Neural progenitor cell (in vitro differentiated cells): ENCODE results near the gene GPR143. TPM values are rescaled to one million over a fixed set of nuclear protein-coding genes. Genes with fewer than 3 reads are reported as not detected.
A peak's percentile ranks its signal among the peaks of the same experiment; 100 is the strongest.
"Not testable (repeated sequence)": the region's sequence is repeated elsewhere in the genome, so short reads cannot be mapped to it uniquely, and the experiment has no call there.

Experiments
- DNase-seq: peaks from one replicate; pipeline ENCODE4 v3.0.0-alpha.2; 2016; ENCODE audit warnings: low spot score
- H2AFZ ChIP-seq: fragments of 200-600 bp; sonication (generic); replicated peaks from 2 replicates; pipeline ENCODE4 v1.6.1; 2016; ENCODE audit warnings: antibody characterized with exemption
- H3F3A ChIP-seq: fragments of 200-600 bp; sonication (generic); 2 replicates; pipeline ENCODE4 v1.6.1; 2016; ENCODE audit warnings: antibody characterized with exemption, low read depth
- H3K27ac ChIP-seq: fragments of 200-600 bp; sonication (generic); 2 replicates; pipeline ENCODE4 v1.5.1; 2016; ENCODE audit warnings: mild to moderate bottlenecking
- H3K27me3 ChIP-seq: fragments of 200-600 bp; sonication (generic); 2 replicates; pipeline ENCODE4 v1.6.1; 2016; ENCODE audit warnings: mild to moderate bottlenecking, moderate library complexity
- H3K36me3 ChIP-seq: fragments of 200-600 bp; sonication (generic); 2 replicates; pipeline ENCODE4 v1.5.1; 2016
- H3K4me1 ChIP-seq: fragments of 200-600 bp; sonication (generic); 2 replicates; pipeline ENCODE4 v1.6.1; 2016; ENCODE audit warnings: mixed run types
- H3K4me2 ChIP-seq: fragments of 200-600 bp; sonication (generic); 2 replicates; pipeline ENCODE4 v1.6.1; 2016
- H3K4me3 ChIP-seq: fragments of 200-600 bp; sonication (generic); 2 replicates; pipeline ENCODE4 v1.5.1; 2016
- H3K79me2 ChIP-seq: fragments of 200-600 bp; sonication (generic); 2 replicates; pipeline ENCODE4 v1.6.1; 2016; ENCODE audit warnings: low read depth
- H3K9ac ChIP-seq: fragments of 200-600 bp; sonication (generic); 2 replicates; pipeline ENCODE4 v1.6.1; 2016
- H3K9me3 ChIP-seq: fragments of 200-600 bp; sonication (generic); 2 replicates; pipeline ENCODE4 v1.5.1; 2016; ENCODE audit warnings: low read depth
- H4K20me1 ChIP-seq: fragments of 200-600 bp; sonication (generic); 2 replicates; pipeline ENCODE4 v1.6.1; 2016; ENCODE audit warnings: low read depth
- H3K27ac Mint-ChIP-seq: 3 replicates; pipeline ENCODE4 v1.8.0; 2021; ENCODE audit warnings: mixed read lengths
- H3K27me3 Mint-ChIP-seq: 2 replicates; pipeline ENCODE4 v1.8.0; 2022; ENCODE audit warnings: low read depth, mild to moderate bottlenecking, inconsistent platforms, moderate library complexity, mixed read lengths; ENCODE audit not compliant: insufficient read depth
- H3K36me3 Mint-ChIP-seq: 3 replicates; pipeline ENCODE4 v1.8.0; 2021; ENCODE audit warnings: mixed read lengths
- H3K4me1 Mint-ChIP-seq: 3 replicates; pipeline ENCODE4 v1.8.0; 2021; ENCODE audit warnings: mixed read lengths
- H3K4me3 Mint-ChIP-seq: 3 replicates; pipeline ENCODE4 v1.8.0; 2021; ENCODE audit warnings: mild to moderate bottlenecking, moderate library complexity, mixed read lengths
- H3K9me3 Mint-ChIP-seq: 3 replicates; pipeline ENCODE4 v1.8.0; 2020; ENCODE audit warnings: mixed read lengths
- CTCF ChIP-seq: fragments of 200-600 bp; sonication (generic); IDR thresholded peaks from 2 replicates; pipeline ENCODE4 v1.5.1; 2017; ENCODE audit warnings: antibody characterized with exemption, mild to moderate bottlenecking
- EZH2 ChIP-seq: fragments of 200-600 bp; sonication (generic); IDR thresholded peaks from 2 replicates; pipeline ENCODE4 v1.6.1; 2017; ENCODE audit warnings: antibody characterized with exemption, mild to moderate bottlenecking, moderate library complexity
- EZH2phosphoT487 ChIP-seq: fragments of 200-600 bp; sonication (generic); IDR thresholded peaks from 2 replicates; pipeline ENCODE4 v1.6.1; 2017; ENCODE audit warnings: antibody characterized with exemption
- total RNA-seq: library from RNA; depleted of rRNA; stranded (reverse); fragments of >200 nt; gene quantifications from 2 replicates; pipeline ENCODE4 v1.2.3, GENCODE V29; 2015; ENCODE audit warnings: low replicate concordance

GPR143 gene
- 10.6 and 13.6 TPM in 2 replicates for total RNA-seq

DNA sequence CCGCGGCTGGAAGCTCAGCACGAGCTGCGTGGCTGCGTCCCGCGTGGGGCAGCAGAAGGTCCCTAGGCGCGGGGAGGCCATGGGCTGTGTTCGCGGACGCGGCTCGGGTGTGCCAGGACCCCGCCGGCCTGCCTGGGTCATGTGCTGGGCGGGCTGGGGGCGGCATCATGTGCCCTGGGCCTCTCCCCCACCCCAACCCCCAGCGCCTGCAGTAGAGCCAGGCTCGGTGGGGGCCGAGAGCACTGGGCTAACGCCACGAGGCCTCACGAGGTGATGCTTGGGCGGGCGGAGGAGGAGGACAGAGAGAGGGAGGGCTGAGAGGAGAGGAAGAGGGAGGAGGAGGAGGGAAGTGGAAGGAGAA lies at the start of gene GPR143:
TSS of gene GPR143 (minus strand) at position 111 of the 361 bp plus-strand sequence. CDS start at position 81, 30 bp downstream.
- H3F3A ChIP-seq: no peaks in the 10 kb centered on the region
- no peak within 1 kb of the TSS for H3K4me3 Mint-ChIP-seq

GRCh38 chrX:9811086-9811485 lies 45.4 kb upstream of the GPR143 start:
- not testable (repeated sequence) for H4K20me1 ChIP-seq, H3K9me3 ChIP-seq, H3K27me3 Mint-ChIP-seq, H3K4me3 ChIP-seq, H3K27ac Mint-ChIP-seq, H3K4me1 Mint-ChIP-seq, H3K27me3 ChIP-seq, H3F3A ChIP-seq, H3K9ac ChIP-seq, H2AFZ ChIP-seq, H3K36me3 ChIP-seq, DNase-seq, H3K4me1 ChIP-seq, H3K27ac ChIP-seq, H3K4me2 ChIP-seq, H3K4me3 Mint-ChIP-seq
- Mint-ChIP-seq H3K36me3 (peaks cover 19% of the 10 kb centered on the region), H3K9me3 (peaks cover 42% of the 10 kb centered on the region)
- peaks cover 20% of the 10 kb centered on the region for H3K79me2 ChIP-seq

More for the DNA sequence above, at the start of gene GPR143:
- H4K20me1 ChIP-seq: no peaks in the 10 kb centered on the region
- H3K36me3 ChIP-seq: no peaks in the 10 kb centered on the region
- H3K4me1 ChIP-seq: no peaks in the 10 kb centered on the region
- H3K27me3 ChIP-seq: peaks cover 5% of the 10 kb centered on the region
- no peak within 1 kb of the TSS for H3K9ac ChIP-seq
- peak within 1 kb of the TSS; percentile 28 for H3K4me3 ChIP-seq
- H3K4me1 Mint-ChIP-seq: peaks cover 7% of the 10 kb centered on the region
- peak within 1 kb of the TSS; percentile 42 for H2AFZ ChIP-seq
- peaks cover 3% of the 10 kb centered on the region for H3K27me3 Mint-ChIP-seq
- peak within 1 kb of the TSS; percentile 64 for H3K4me2 ChIP-seq
- peaks cover 10% of the 10 kb centered on the region for H3K9me3 Mint-ChIP-seq
- H3K27ac Mint-ChIP-seq: no peak within 1 kb of the TSS
- peak; percentile 31 for DNase-seq
- no peak within 1 kb of the TSS for H3K27ac ChIP-seq
- no peaks in the 10 kb centered on the region for H3K9me3 ChIP-seq
- peaks cover 2% of the 10 kb centered on the region for H3K36me3 Mint-ChIP-seq
- TF ChIP-seq EZH2phosphoT487 (no peak), CTCF (no peak), EZH2 (no peak)
- H3K79me2 ChIP-seq: no peaks in the 10 kb centered on the region

DNA sequence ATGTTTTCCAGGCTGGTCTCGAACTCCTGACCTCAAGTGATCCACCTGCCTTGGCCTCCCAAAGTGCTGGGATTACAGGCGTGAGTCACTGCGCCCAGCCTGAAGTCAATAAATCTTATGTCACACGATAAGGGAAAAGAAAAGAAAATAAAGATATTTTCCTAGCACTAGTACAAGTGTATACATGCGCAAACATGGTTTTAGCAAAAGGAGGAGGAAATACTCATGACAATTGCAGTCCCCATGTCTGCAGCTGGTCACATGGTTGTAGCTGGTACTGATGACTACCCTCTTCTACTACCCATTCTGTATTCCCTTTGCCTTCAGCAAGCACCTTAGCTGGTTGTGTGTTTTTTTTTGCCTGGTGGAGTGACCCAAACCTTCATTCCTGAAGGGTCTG lies 44.2 kb upstream of the GPR143 start:
- H3K9me3 ChIP-seq, H3K27ac Mint-ChIP-seq, H3K36me3 ChIP-seq, H4K20me1 ChIP-seq, H3K4me2 ChIP-seq, H3K27me3 Mint-ChIP-seq, H2AFZ ChIP-seq, H3K4me3 Mint-ChIP-seq, H3K27me3 ChIP-seq, DNase-seq, H3K9ac ChIP-seq, H3K27ac ChIP-seq, H3K4me1 Mint-ChIP-seq, H3K4me3 ChIP-seq, H3K4me1 ChIP-seq, H3F3A ChIP-seq: not testable (repeated sequence)
- peaks cover 14% of the 10 kb centered on the region for H3K36me3 Mint-ChIP-seq
- H3K79me2 ChIP-seq: peaks cover 15% of the 10 kb centered on the region
- H3K9me3 Mint-ChIP-seq: peaks cover 35% of the 10 kb centered on the region

DNA sequence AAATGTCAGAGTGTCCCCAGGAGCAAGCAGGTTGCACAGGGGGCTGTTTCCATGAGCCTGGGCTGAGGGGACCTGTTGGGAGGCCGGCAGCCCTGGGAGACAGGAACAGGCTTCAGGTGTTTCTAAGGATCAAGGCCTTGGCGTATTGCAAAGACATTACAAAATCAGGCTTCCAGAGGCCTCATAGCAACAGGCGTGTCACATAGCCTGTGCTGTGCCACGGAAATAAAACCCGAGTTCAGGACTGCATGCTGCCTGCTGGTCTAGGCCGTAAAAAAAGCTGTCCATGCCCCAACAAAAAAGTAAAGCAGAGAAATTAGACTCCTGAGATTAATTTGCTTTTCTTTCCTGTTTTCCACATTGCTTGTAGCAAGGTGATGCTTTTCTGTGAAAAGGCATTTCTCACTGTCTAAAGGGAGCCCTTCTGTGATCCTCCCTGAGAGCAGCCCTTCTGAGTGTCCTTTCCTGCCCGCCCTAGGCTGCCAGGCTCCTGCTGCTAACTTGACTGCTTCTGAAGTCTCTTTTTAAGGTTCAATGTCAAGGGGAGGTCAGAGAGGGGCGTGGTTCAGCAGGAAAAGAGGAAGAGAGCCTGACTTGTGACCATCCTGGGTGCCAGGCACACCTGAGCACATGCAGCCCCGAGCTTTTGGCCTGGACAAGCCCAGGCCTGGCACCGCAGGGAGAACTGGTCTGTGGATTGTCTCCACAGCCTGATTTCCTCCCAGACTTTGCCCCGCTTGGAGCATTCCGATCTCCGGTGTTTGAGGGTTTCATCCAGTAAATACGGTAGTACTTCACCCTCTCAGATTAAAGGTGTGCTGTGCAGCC lies 41.9 kb upstream of the GPR143 start:
- H3K36me3 ChIP-seq: no peaks in the 10 kb centered on the region
- H2AFZ ChIP-seq: no peak overlapping the region
- peaks cover 7% of the 10 kb centered on the region for H4K20me1 ChIP-seq
- H3K9ac ChIP-seq: no peak overlapping the region
- no peaks in the 10 kb centered on the region for H3K9me3 ChIP-seq
- H3K79me2 ChIP-seq: peaks cover 23% of the 10 kb centered on the region
- H3K27ac Mint-ChIP-seq: no peak overlapping the region
- no peaks in the 10 kb centered on the region for H3K27me3 ChIP-seq
- TF ChIP-seq EZH2: no peak
- TF ChIP-seq CTCF: no peak
- TF ChIP-seq EZH2phosphoT487: no peak
- H3K4me3 ChIP-seq: no peak overlapping the region
- H3K4me1 Mint-ChIP-seq: no peaks in the 10 kb centered on the region
- peaks cover 8% of the 10 kb centered on the region for H3K27me3 Mint-ChIP-seq
- no peak overlapping the region for H3K4me3 Mint-ChIP-seq
- peaks cover 12% of the 10 kb centered on the region for H3K36me3 Mint-ChIP-seq
- H3F3A ChIP-seq: no peaks in the 10 kb centered on the region
- no peak for DNase-seq
- H3K27ac ChIP-seq: no peak overlapping the region
- no peaks in the 10 kb centered on the region for H3K4me1 ChIP-seq
- peaks cover 20% of the 10 kb centered on the region for H3K9me3 Mint-ChIP-seq
- no peak overlapping the region for H3K4me2 ChIP-seq
